ENCODE data around the gene HEATR5B. TPM values are rescaled to one million over a fixed set of nuclear protein-coding genes. Genes with fewer than 3 reads are reported as not detected.

The HEATR5B gene
- total RNA-seq, 1 donor from 2014 or later: 15.1 TPM

- no peak for TF ChIP-seq CTCF (IDR thresholded peaks at IDR 0.05)
- Mint-ChIP-seq H3K27ac (ENCODE audit: unreplicated experiment) (no peak overlapping the region), H3K9me3 (ENCODE audit: low read depth) (no peaks in the 10 kb centered on the region), H3K4me1 (ENCODE audit: low read depth) (no peaks in the 10 kb centered on the region), H3K4me3 (ENCODE audit: unreplicated experiment) (no peak overlapping the region), H3K36me3 (ENCODE audit: low read depth) (peaks cover 27% of the 10 kb centered on the region), H3K27me3 (ENCODE audit: low read depth) (no peaks in the 10 kb centered on the region)
- no peak for DNase-seq (ENCODE audit: low spot score)
Measured at GRCh38 chr2:37111958-37112357, 27.8 kb upstream of the HEATR5B start.

GRCh38 chr2:37110306-37111212 is 26.4 kb upstream of the HEATR5B start:
- no peak overlapping the region for H3K4me3 Mint-ChIP-seq (ENCODE audit: unreplicated experiment)
- no peaks in the 10 kb centered on the region for H3K27me3 Mint-ChIP-seq (ENCODE audit: low read depth)
- no peak for TF ChIP-seq CTCF (IDR thresholded peaks at IDR 0.05)
- no peak overlapping the region for H3K27ac Mint-ChIP-seq (ENCODE audit: unreplicated experiment)
- H3K4me1 Mint-ChIP-seq (ENCODE audit: low read depth): no peaks in the 10 kb centered on the region
- H3K9me3 Mint-ChIP-seq (ENCODE audit: low read depth): no peaks in the 10 kb centered on the region
- peaks cover 29% of the 10 kb centered on the region for H3K36me3 Mint-ChIP-seq (ENCODE audit: low read depth)
- DNase-seq (ENCODE audit: low spot score): no peak

GRCh38 chr2:37109523-37109922 is 25.4 kb upstream of the HEATR5B start:
- H3K27me3 Mint-ChIP-seq (ENCODE audit: low read depth): no peaks in the 10 kb centered on the region
- H3K27ac Mint-ChIP-seq (ENCODE audit: unreplicated experiment): no peak overlapping the region
- H3K9me3 Mint-ChIP-seq (ENCODE audit: low read depth): no peaks in the 10 kb centered on the region
- DNase-seq (ENCODE audit: low spot score): no peak
- H3K4me1 Mint-ChIP-seq (ENCODE audit: low read depth): peaks cover 2% of the 10 kb centered on the region
- TF ChIP-seq CTCF (IDR thresholded peaks at IDR 0.05): no peak
- H3K4me3 Mint-ChIP-seq (ENCODE audit: unreplicated experiment): no peak overlapping the region
- peaks cover 35% of the 10 kb centered on the region for H3K36me3 Mint-ChIP-seq (ENCODE audit: low read depth)

- no peak for TF ChIP-seq CTCF (IDR thresholded peaks at IDR 0.05)
- DNase-seq (ENCODE audit: low spot score): no peak
- H3K27me3 Mint-ChIP-seq (ENCODE audit: low read depth): no peaks in the 10 kb centered on the region
- no peak overlapping the region for H3K27ac Mint-ChIP-seq (ENCODE audit: unreplicated experiment)
- peaks cover 14% of the 10 kb centered on the region for H3K4me1 Mint-ChIP-seq (ENCODE audit: low read depth)
- no peak overlapping the region for H3K4me3 Mint-ChIP-seq (ENCODE audit: unreplicated experiment)
- H3K9me3 Mint-ChIP-seq (ENCODE audit: low read depth): no peaks in the 10 kb centered on the region
- peaks cover 39% of the 10 kb centered on the region for H3K36me3 Mint-ChIP-seq (ENCODE audit: low read depth)
Measured at GRCh38 chr2:37105150-37105549, 21.0 kb upstream of the HEATR5B start.

- Mint-ChIP-seq H3K27ac (ENCODE audit: unreplicated experiment) (peak overlapping the region; percentile 30), H3K9me3 (ENCODE audit: low read depth) (no peaks in the 10 kb centered on the region), H3K27me3 (ENCODE audit: low read depth) (no peaks in the 10 kb centered on the region), H3K4me3 (ENCODE audit: unreplicated experiment) (no peak overlapping the region), H3K4me1 (ENCODE audit: low read depth) (peaks cover 14% of the 10 kb centered on the region), H3K36me3 (ENCODE audit: low read depth) (peaks cover 39% of the 10 kb centered on the region)
- no peak for DNase-seq (ENCODE audit: low spot score)
- TF ChIP-seq CTCF (IDR thresholded peaks at IDR 0.05): no peak
Measured at GRCh38 chr2:37104178-37104577, 20.0 kb upstream of the HEATR5B start.
